ENCODE measurements around the gene CUL1.

DNA sequence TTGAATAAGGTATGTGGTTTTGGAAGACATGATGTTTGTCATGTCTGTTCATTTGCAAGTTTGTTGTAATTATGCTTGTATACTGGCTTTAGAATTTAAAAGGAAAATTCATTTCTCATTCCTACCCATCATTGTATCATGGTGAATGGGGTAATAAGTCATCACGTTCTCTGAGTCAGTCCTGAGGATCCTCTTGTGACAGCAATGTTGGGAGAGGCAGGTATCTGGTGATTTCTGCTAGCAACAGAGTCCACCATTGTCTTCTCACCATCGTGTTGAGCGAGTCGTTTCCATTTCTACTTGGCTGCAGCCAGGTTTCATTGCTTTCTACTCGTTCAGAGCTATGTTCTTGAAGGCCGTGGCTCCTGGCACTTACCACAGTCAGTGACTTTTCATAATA lies 16.3 kb downstream of the CUL1 start:
- TF ChIP-seq CTCF (IDR thresholded peaks at IDR 0.05; ENCODE audit: borderline replicate concordance, extremely low read depth, low read length, poor library complexity, severe bottlenecking): no peak
- no peak for TF ChIP-seq EZH2 (IDR thresholded peaks at IDR 0.05; ENCODE audit: borderline replicate concordance, low read depth, low read length, severe bottlenecking)

Measured in DND-41 (cell line).